Mucosa of descending colon (tissue), 3 donors: ENCODE data around the gene ARHGAP42. TPM values are rescaled to one million over a fixed set of nuclear protein-coding genes. Genes with fewer than 3 reads are reported as not detected.

Source experiments
- ATAC-seq: fragments of 200-7000 bp; cut with Tn5 transposase; one replicate; pipeline ENCODE4 v1.9.1; 2020; ENCODE audit warnings: mild to moderate bottlenecking, moderate library complexity
- DNase-seq, 3 donors: peaks; one replicate each; pipeline ENCODE4 v3.0.0-alpha.2; 2020
- H3K36me3 ChIP-seq: fragments of 200-600 bp; one replicate; pipeline ENCODE4 v1.8.0; 2021; ENCODE audit warnings: low read depth, mild to moderate bottlenecking
- H3K4me1 ChIP-seq: fragments of 200-600 bp; one replicate; pipeline ENCODE4 v1.8.0; 2021; ENCODE audit warnings: low read depth, mild to moderate bottlenecking
- H3K4me3 ChIP-seq: fragments of 200-600 bp; one replicate; pipeline ENCODE4 v1.8.0; 2021; ENCODE audit warnings: mild to moderate bottlenecking
- H3K9me3 ChIP-seq: fragments of 200-600 bp; one replicate; pipeline ENCODE4 v1.8.0; 2021; ENCODE audit warnings: mild to moderate bottlenecking
- intact Hi-C, 2 donors: fragments of 100-400 bp; cut with DNase I in 1 of 2; cut with micrococcal nuclease in 1 of 2; formaldehyde crosslinking; loops; one replicate each; pipeline versions ENCODE4 v1.11.0 to v1.11.1; 2022; cut with DNase I, micrococcal nuclease
- total RNA-seq, 3 donors: library from RNA; stranded (reverse); fragmentation: NEBNext Ultra II Directional in 2 of 3; extraction: Animal tissue kit (Norgen Biotek cat#: 25700) in 2 of 3; gene quantifications; one replicate each; pipeline versions ENCODE4 v1.2.1 to v1.2.4, GENCODE V29; 2021 to 2023
- TF ChIP-seq, protein P1 (sequence below): fragments of 200-600 bp; IDR thresholded peaks from one replicate; pipeline ENCODE4 v1.8.0; 2022; ENCODE audit warnings: antibody characterized with exemption, mild to moderate bottlenecking
- donor health status: DM: no; HTN: no; CAD: no; lungs with moderate emphysema.
- donor health status: DM: no; HTN: no; CAD: no.
- donor health status: DM: no; HTN: yes; CAD: no.

ARHGAP42 gene
- total RNA-seq, 3 donors from 2014 or later: 17.6 to 38.9 (median 18.8) TPM

DNA sequence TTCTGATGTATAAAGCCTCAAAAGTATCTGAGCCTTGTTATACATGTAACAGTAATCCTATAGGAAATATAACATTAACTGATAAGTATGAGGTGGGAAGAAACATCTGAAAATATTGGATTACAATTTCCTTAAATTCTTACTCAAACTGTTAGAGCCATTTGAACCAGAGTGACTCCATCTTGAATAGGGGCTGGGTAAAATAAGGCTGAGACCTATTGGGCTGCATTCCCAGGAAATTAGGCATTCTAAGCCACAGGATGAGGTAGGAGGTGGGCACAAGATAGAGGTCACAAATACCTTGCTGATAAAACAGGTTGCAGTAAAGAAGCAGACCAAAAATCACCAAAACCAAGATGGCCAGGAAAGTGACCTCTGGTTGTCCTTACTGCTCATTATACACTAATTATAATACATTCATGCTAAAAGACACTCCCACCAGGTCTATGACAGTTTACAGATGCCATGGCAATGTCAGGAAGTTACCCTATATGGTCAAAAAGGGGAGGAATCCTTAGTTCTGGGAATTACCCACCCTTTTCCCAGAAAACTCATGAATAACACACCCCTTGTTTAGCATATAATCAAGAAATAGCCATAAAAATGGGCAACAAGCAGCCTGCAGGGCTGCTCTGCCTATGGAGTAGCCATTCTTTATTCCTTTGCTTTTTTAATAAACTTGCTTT is 327.7 kb downstream of the ARHGAP42 start:
- no peak for DNase-seq
- H3K4me3 ChIP-seq: no peak overlapping the region
- no peak for ATAC-seq
- intact Hi-C loops: no loop called here
- TF ChIP-seq, protein P1, sequence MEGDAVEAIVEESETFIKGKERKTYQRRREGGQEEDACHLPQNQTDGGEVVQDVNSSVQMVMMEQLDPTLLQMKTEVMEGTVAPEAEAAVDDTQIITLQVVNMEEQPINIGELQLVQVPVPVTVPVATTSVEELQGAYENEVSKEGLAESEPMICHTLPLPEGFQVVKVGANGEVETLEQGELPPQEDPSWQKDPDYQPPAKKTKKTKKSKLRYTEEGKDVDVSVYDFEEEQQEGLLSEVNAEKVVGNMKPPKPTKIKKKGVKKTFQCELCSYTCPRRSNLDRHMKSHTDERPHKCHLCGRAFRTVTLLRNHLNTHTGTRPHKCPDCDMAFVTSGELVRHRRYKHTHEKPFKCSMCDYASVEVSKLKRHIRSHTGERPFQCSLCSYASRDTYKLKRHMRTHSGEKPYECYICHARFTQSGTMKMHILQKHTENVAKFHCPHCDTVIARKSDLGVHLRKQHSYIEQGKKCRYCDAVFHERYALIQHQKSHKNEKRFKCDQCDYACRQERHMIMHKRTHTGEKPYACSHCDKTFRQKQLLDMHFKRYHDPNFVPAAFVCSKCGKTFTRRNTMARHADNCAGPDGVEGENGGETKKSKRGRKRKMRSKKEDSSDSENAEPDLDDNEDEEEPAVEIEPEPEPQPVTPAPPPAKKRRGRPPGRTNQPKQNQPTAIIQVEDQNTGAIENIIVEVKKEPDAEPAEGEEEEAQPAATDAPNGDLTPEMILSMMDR: no peak
- H3K4me1 ChIP-seq: no peaks in the 10 kb centered on the region
- no peaks in the 10 kb centered on the region for H3K9me3 ChIP-seq
- no peaks in the 10 kb centered on the region for H3K36me3 ChIP-seq

DNA sequence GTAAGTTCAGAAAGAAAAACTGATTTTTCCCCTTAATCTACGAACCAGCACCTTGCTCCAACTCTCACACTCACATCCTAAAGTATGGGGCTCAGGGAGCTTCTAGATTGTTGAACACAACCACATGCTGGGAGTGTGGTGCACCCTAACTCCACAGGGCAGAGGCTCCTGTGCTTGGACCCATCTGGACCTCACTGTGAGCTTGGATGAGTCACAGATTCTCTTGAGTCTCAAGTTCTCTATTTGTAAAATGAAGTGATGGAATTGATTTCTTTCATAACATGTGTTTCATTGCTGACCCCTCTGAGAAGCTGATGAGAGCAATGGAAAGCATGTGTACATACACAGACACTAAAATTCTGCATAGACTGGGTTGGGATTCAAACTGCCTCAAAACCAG is 332.8 kb downstream of the ARHGAP42 start:
- intact Hi-C loops: no loop called here
- H3K9me3 ChIP-seq: no peaks in the 10 kb centered on the region

DNA sequence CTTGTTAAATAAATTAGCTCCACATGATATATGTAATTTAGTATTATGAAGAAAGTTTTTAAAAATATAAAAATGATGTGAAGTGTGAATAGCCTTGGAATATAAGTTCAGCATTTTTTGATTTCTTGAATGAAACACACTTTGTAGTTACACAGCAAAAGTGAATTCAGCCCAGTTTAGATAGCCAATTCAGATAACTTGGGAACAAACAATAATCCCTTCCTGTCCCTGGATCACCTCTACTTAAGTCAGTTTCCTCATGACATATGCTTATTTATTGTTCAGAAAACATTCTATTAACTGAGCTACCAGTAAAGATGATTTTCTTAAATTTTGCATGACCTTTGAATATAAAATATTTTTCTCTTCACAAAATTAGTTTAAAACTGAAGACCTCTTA is 335.2 kb downstream of the ARHGAP42 start:
- Histone ChIP-seq H3K36me3 (no peaks in the 10 kb centered on the region), H3K4me1 (no peaks in the 10 kb centered on the region), H3K4me3 (no peak overlapping the region), H3K9me3 (no peaks in the 10 kb centered on the region)
- TF ChIP-seq, protein P1: no peak
- no peak for DNase-seq
- intact Hi-C loops: no loop called here
- no peak for ATAC-seq

More for the DNA sequence above, 332.8 kb downstream of the ARHGAP42 start:
- ATAC-seq (no peak), DNase-seq (no peak)
- H3K4me1 ChIP-seq: no peaks in the 10 kb centered on the region
- no peak overlapping the region for H3K4me3 ChIP-seq
- no peaks in the 10 kb centered on the region for H3K36me3 ChIP-seq
- TF ChIP-seq, protein P1: no peak

DNA sequence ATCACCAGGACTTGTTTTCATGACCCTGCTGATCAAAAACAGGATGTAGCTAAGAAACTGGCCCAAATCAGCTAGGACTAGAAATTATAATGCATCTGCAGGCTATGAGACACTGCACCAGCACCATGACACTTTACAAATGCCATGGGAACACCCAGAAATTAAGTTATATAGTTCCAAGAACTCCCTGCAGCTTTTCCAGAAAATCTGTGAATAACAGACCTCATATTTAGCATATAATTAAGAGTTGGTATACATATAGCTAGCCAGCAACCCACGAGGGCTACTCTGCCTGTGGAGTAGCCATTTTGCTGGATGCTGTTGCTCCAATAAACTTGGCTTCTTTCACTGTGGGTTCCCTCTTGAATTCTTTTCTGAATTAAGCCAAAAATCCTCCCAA is 341.6 kb downstream of the ARHGAP42 start:
- Histone ChIP-seq H3K9me3 (no peaks in the 10 kb centered on the region), H3K4me3 (no peak overlapping the region), H3K36me3 (no peaks in the 10 kb centered on the region), H3K4me1 (no peaks in the 10 kb centered on the region)
- TF ChIP-seq, protein P1: no peak
- DNase-seq (no peak), ATAC-seq (no peak)
- intact Hi-C loops: no loop called here

DNA sequence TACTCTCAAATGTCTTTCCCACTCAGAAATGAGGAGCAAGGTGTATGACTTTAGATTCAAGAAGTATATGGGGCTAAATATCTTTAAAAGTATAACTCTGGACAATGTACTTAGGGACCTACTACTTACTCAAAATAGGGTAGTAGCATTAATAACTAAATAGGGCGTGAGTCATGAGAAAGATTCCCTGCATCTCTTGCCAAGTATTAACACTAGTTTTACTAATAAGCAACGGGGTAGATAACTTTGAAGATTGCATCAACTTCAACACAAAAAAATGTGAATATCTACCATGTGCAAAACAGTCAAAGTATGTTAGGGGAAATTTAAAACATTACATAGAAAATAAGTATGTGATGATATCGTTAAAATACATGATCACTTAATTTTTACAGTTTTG is 342.9 kb downstream of the ARHGAP42 start:
- no peaks in the 10 kb centered on the region for H3K4me1 ChIP-seq
- H3K9me3 ChIP-seq: no peaks in the 10 kb centered on the region
- TF ChIP-seq, protein P1: no peak
- H3K36me3 ChIP-seq: no peaks in the 10 kb centered on the region
- DNase-seq (no peak), ATAC-seq (no peak)
- no peak overlapping the region for H3K4me3 ChIP-seq
- intact Hi-C loops: no loop called here

DNA sequence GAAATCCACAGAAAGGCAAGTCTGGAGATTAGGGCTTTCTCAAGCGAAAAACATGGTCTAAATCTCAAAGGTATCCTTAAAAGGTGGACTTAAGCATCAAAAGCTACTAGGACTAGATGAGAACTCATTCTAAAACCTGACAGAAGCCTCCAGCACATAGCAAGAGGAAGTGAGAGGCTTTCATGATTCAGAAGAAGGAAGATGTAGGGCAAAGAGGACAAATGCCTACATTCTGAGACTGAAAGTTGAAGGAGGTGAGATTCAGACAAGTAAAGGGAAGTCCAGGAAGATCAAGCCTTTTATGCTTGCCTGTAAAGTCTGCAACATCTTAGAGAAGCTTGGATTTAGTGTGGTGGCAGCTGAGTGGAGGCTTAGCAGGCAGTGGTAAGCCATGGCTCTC is 343.6 kb downstream of the ARHGAP42 start:
- no peak for ATAC-seq
- Histone ChIP-seq H3K36me3 (no peaks in the 10 kb centered on the region), H3K9me3 (no peaks in the 10 kb centered on the region), H3K4me3 (no peak overlapping the region), H3K4me1 (no peaks in the 10 kb centered on the region)
- intact Hi-C loops: no loop called here
- TF ChIP-seq, protein P1: no peak
- DNase-seq: no peak
